Measurements from ENCODE around the gene SLC24A4.

Gene SLC24A4

DNA sequence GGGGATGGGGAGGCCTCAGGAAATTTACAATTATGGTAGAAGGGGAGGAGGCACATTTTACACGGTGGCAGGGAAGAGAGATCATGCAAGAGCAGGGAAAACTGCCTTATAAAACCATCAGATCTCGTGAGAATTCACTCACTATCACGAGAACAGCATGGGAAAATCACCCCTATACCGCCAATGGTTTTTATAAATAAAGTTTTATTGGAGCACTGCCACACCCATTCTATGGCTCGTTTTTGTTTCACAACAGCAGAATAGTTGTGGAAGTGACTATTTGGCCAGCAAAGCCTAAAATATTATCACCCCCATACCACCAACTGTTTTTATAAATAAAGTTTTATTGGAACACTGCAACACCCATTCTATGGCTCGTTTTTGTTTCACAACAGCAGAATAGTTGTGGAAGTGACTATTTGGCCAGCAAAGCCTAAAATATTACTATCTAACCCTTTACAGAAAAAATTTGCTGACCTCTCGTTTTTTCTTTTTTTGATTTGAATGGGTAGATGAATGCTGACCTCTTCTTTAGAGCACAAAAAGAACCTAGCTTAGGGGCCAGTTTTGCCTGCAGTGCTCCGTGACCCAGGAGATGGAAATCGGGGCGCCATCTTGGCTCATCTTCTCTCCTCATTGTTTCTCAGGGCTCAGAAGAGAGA, 113.3 kb downstream of the SLC24A4 start:
- no peaks in the 10 kb centered on the region for H3K9me2 ChIP-seq (replicated peaks; ENCODE audit: control insufficient read depth, low read length)
- H3K9me3 ChIP-seq (ENCODE audit: control insufficient read depth, insufficient read depth, low read length) = no peaks in the 10 kb centered on the region
- H3K4me1 ChIP-seq (ENCODE audit: control insufficient read depth, low read length) = no peaks in the 10 kb centered on the region
- H3K36me3 ChIP-seq (ENCODE audit: control insufficient read depth, low read length) = no peaks in the 10 kb centered on the region
- H3K27ac ChIP-seq (ENCODE audit: low read depth, low read length) = no peak overlapping the region
- H3K27me3 ChIP-seq (ENCODE audit: control insufficient read depth, low read length) = no peaks in the 10 kb centered on the region
- H3K79me2 ChIP-seq (ENCODE audit: control insufficient read depth, low read length) = no peaks in the 10 kb centered on the region
- H4K20me1 ChIP-seq (ENCODE audit: control insufficient read depth, insufficient read depth, low read depth, low read length) = no peaks in the 10 kb centered on the region
- H3K4me2 ChIP-seq (ENCODE audit: low read length) = no peak overlapping the region
- no peak for TF ChIP-seq EZH2phosphoT487 (IDR thresholded peaks at IDR 0.05; ENCODE audit: borderline replicate concordance, low read length)
- H3K4me3 ChIP-seq (ENCODE audit: low read length) = no peak overlapping the region
- H3F3A ChIP-seq (ENCODE audit: control insufficient read depth, insufficient read depth) = no peaks in the 10 kb centered on the region

DNA sequence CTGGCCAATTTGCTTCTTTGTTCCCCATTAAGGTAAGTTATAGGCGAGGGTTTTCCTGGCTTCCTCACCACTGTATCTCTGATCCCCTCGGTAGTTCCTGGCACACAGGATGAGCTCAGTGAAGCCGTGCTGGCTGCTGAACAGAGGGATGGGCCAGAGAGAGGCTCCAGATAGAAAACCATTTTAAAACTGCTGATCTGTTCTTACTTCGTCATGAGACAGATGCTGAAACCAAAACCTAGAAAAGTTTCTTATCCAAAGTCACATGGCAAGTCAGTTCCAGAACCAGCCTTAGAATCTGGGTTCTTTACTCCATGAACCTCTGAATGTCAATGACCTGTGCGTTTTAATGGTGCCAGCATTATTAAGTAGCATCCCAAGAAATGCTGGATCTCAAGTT, 114.3 kb downstream of the SLC24A4 start:
- Histone ChIP-seq H3K9me3 (ENCODE audit: control insufficient read depth, insufficient read depth, low read length) (no peaks in the 10 kb centered on the region), H3K79me2 (ENCODE audit: control insufficient read depth, low read length) (no peaks in the 10 kb centered on the region), H3K4me3 (ENCODE audit: low read length) (no peak overlapping the region), H3K27ac (ENCODE audit: low read depth, low read length) (no peak overlapping the region), H3K27me3 (ENCODE audit: control insufficient read depth, low read length) (no peaks in the 10 kb centered on the region), H4K20me1 (ENCODE audit: control insufficient read depth, insufficient read depth, low read depth, low read length) (no peaks in the 10 kb centered on the region), H3K36me3 (ENCODE audit: control insufficient read depth, low read length) (no peaks in the 10 kb centered on the region), H3F3A (ENCODE audit: control insufficient read depth, insufficient read depth) (no peaks in the 10 kb centered on the region), H3K9me2 (replicated peaks; ENCODE audit: control insufficient read depth, low read length) (no peaks in the 10 kb centered on the region), H3K4me2 (ENCODE audit: low read length) (no peak overlapping the region), H3K4me1 (ENCODE audit: control insufficient read depth, low read length) (no peaks in the 10 kb centered on the region)
- TF ChIP-seq EZH2phosphoT487 (IDR thresholded peaks at IDR 0.05; ENCODE audit: borderline replicate concordance, low read length) (no peak), CTCF (IDR thresholded peaks at IDR 0.05; ENCODE audit: low read depth, low read length, poor library complexity, severe bottlenecking) (no peak)

GRCh38 chr14:92437729-92438285, 114.8 kb downstream of the SLC24A4 start:
- Histone ChIP-seq H3K27ac (ENCODE audit: low read depth, low read length) (no peak overlapping the region), H4K20me1 (ENCODE audit: control insufficient read depth, insufficient read depth, low read depth, low read length) (no peaks in the 10 kb centered on the region), H3K9me3 (ENCODE audit: control insufficient read depth, insufficient read depth, low read length) (no peaks in the 10 kb centered on the region), H3K79me2 (ENCODE audit: control insufficient read depth, low read length) (no peaks in the 10 kb centered on the region), H3K36me3 (ENCODE audit: control insufficient read depth, low read length) (no peaks in the 10 kb centered on the region), H3K4me3 (ENCODE audit: low read length) (no peak overlapping the region), H3F3A (ENCODE audit: control insufficient read depth, insufficient read depth) (no peaks in the 10 kb centered on the region), H3K4me1 (ENCODE audit: control insufficient read depth, low read length) (no peaks in the 10 kb centered on the region), H3K9me2 (replicated peaks; ENCODE audit: control insufficient read depth, low read length) (no peaks in the 10 kb centered on the region), H3K4me2 (ENCODE audit: low read length) (no peak overlapping the region), H3K27me3 (ENCODE audit: control insufficient read depth, low read length) (no peaks in the 10 kb centered on the region)
- no peak for TF ChIP-seq EZH2phosphoT487 (IDR thresholded peaks at IDR 0.05; ENCODE audit: borderline replicate concordance, low read length)
- TF ChIP-seq CTCF (IDR thresholded peaks at IDR 0.05; ENCODE audit: low read depth, low read length, poor library complexity, severe bottlenecking) = no peak

DNA sequence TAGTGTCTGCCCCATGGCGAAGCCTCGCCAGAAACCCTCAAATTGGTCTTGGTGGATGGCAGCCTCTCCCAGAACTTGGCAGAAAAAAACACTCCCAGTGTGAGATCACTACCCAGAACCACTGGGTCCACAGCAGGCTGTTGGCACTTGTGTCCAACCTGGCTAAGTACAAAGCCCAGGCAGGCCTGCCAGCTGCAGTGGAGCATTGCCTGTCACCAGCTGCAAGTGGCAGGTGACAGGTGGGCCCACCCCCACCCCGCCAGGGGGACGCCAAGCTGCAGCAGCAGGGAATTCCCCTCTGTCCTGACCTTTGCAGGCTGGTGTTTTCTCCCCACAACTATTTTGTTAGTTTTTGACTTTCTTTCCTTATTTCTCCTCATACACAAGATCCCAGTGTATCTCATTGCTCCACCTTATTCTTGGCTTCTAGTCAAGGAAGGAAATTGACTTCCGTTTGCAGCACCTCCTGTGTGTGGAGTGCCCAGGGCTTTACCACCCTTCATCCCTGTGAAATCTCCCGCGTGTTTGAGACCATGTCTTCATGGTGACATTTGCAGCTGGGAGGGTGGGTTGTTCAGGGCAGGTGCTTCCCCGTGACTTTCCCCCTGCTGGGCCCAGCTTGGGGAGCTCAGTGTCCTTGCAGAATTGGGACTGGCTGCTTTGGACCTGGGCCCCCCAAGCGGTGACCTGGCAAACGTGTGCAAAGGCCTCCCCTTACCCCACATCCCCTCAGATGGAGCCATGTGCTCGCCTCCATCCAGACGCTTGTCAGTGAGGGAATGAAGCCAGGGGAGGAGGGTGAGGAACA, 116.8 kb downstream of the SLC24A4 start:
- Histone ChIP-seq H3K79me2 (ENCODE audit: control insufficient read depth, low read length) (no peaks in the 10 kb centered on the region), H3K27me3 (ENCODE audit: control insufficient read depth, low read length) (no peaks in the 10 kb centered on the region), H3K4me1 (ENCODE audit: control insufficient read depth, low read length) (no peaks in the 10 kb centered on the region), H3F3A (ENCODE audit: control insufficient read depth, insufficient read depth) (no peaks in the 10 kb centered on the region), H3K27ac (ENCODE audit: low read depth, low read length) (no peak overlapping the region), H4K20me1 (ENCODE audit: control insufficient read depth, insufficient read depth, low read depth, low read length) (no peaks in the 10 kb centered on the region), H3K36me3 (ENCODE audit: control insufficient read depth, low read length) (no peaks in the 10 kb centered on the region), H3K4me3 (ENCODE audit: low read length) (no peak overlapping the region), H3K4me2 (ENCODE audit: low read length) (no peak overlapping the region), H3K9me3 (ENCODE audit: control insufficient read depth, insufficient read depth, low read length) (no peaks in the 10 kb centered on the region), H3K9me2 (replicated peaks; ENCODE audit: control insufficient read depth, low read length) (no peaks in the 10 kb centered on the region)
- TF ChIP-seq CTCF (IDR thresholded peaks at IDR 0.05; ENCODE audit: low read depth, low read length, poor library complexity, severe bottlenecking) (no peak), EZH2phosphoT487 (IDR thresholded peaks at IDR 0.05; ENCODE audit: borderline replicate concordance, low read length) (no peak)
